Measurements from ENCODE around the gene CHST11.

Gene CHST11

DNA sequence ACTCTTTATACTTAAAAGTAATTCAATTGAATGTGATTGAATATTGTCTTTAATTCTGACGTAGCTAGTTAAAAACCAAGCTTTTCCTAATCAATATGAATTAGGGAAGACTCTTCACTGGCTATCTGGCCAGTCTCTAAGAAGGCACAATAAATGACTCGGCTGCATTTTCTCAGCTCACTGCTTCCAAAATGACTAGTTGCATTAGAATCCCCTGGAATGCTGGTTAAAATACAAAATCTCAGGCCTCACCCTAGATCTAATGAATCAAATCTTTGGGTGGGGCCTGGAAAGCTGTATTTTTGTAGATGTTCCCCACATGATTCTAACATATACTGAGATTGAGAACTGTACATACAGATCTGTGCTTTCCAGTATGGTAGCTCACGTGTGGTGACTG lies 242.1 kb downstream of the CHST11 start:
- TF ChIP-seq, protein P1, sequence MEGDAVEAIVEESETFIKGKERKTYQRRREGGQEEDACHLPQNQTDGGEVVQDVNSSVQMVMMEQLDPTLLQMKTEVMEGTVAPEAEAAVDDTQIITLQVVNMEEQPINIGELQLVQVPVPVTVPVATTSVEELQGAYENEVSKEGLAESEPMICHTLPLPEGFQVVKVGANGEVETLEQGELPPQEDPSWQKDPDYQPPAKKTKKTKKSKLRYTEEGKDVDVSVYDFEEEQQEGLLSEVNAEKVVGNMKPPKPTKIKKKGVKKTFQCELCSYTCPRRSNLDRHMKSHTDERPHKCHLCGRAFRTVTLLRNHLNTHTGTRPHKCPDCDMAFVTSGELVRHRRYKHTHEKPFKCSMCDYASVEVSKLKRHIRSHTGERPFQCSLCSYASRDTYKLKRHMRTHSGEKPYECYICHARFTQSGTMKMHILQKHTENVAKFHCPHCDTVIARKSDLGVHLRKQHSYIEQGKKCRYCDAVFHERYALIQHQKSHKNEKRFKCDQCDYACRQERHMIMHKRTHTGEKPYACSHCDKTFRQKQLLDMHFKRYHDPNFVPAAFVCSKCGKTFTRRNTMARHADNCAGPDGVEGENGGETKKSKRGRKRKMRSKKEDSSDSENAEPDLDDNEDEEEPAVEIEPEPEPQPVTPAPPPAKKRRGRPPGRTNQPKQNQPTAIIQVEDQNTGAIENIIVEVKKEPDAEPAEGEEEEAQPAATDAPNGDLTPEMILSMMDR (IDR thresholded peaks at IDR 0.05; ENCODE audit: control insufficient read depth, insufficient read depth, low read depth, low read length, missing control alignments): no peak
- no peak for DNase-seq (ENCODE audit: low read depth)
- no peak overlapping the region for H3K4me3 ChIP-seq (ENCODE audit: control insufficient read depth, low read depth, low read length)

DNA sequence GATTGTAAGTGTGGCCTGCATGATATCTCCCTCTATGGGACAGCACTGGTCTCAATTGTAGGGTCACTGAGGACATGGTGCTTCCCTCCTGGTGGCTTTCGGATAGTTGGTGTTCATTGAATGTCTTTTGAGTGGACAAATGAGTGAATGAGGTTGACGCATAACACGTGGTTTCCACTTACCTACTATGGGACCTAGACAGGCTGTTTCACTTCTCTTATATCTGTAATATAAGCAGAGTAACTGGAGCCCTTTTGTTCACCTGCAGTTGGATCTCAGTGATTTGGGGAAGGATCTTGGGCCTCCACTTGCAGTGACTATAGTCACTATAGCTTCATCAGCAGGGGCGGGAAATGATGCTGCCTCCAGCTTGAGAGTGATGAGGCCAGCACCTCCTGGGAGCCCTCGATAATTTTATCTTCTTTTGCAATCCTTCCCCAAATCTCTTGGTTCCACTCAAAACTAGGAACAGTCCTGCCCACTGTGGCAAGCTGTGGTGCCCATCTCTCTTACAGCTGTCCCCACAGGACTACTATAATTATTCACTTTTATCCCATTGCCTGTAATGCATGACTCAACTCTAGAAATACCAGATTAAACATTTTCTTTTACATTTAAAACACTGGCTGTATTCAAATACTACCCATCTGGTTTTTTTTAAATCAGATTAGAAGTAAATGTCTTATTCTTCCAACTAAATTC lies 242.9 kb downstream of the CHST11 start:
- no peak overlapping the region for H3K4me3 ChIP-seq (ENCODE audit: control insufficient read depth, low read depth, low read length)
- TF ChIP-seq, protein P1 (IDR thresholded peaks at IDR 0.05; ENCODE audit: control insufficient read depth, insufficient read depth, low read depth, low read length, missing control alignments): no peak
- DNase-seq (ENCODE audit: low read depth): no peak

- TF ChIP-seq, protein P1 (IDR thresholded peaks at IDR 0.05; ENCODE audit: control insufficient read depth, insufficient read depth, low read depth, low read length, missing control alignments): no peak
Measured at GRCh38 chr12:104700324-104700723, 243.6 kb downstream of the CHST11 start.

GRCh38 chr12:104701301-104701700 lies 244.6 kb downstream of the CHST11 start:
- H3K4me3 ChIP-seq (ENCODE audit: control insufficient read depth, low read depth, low read length): no peak overlapping the region
- TF ChIP-seq, protein P1 (IDR thresholded peaks at IDR 0.05; ENCODE audit: control insufficient read depth, insufficient read depth, low read depth, low read length, missing control alignments): no peak
- no peak for DNase-seq (ENCODE audit: low read depth)

More at GRCh38 chr12:104700324-104700723, 243.6 kb downstream of the CHST11 start:
- no peak for DNase-seq (ENCODE audit: low read depth)
- H3K4me3 ChIP-seq (ENCODE audit: control insufficient read depth, low read depth, low read length): no peak overlapping the region

DNA sequence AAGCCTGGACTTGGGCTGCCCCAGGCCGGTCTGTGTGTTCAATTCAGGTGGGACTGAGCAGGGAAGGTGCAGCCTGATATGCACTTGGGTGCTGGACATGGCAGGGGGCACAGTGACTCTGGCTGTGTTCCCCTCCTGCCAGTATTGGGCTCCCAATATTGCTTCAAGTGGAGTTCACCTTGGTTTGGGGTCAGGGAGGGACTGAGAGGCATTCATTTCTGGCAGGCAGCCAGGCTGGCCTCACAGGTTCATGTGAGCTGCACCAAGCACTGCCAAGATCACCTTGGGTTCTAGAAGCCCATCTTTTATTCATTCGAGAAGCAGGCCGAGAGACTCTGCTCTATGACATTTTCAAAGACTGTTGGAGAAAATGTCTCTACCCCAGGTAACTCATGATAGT lies 245.0 kb downstream of the CHST11 start:
- H3K4me3 ChIP-seq (ENCODE audit: control insufficient read depth, low read depth, low read length): no peak overlapping the region
- no peak for DNase-seq (ENCODE audit: low read depth)
- TF ChIP-seq, protein P1 (IDR thresholded peaks at IDR 0.05; ENCODE audit: control insufficient read depth, insufficient read depth, low read depth, low read length, missing control alignments): no peak

DNA sequence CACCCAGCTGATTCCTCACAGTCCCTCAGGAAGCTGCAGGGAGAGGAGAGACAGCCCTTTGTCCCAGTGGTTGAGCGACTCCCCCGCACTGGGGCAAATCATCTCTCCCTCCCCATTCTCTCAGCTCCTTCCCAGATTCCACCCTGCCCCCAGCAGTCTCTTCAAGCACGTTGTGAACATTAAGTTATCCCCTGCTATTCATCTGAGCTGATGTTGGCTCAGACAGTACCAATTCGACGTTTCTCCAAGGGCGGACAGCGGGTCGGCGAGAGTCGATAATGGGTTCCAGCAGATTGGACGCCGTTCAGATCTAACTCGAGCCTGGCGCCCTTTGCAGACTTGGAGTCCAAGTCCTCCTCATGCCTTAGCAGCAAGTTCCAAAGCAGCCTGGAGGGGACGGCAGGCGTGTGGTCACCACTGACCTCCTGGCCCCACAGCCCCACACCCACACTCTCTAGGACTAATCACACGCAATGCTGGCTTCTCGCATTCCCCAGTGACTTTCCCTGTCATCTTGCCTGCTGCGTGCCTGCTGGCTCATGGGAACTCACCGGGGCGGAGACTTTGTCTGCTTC lies 245.9 kb downstream of the CHST11 start:
- DNase-seq (ENCODE audit: low read depth): no peak
- TF ChIP-seq, protein P1 (IDR thresholded peaks at IDR 0.05; ENCODE audit: control insufficient read depth, insufficient read depth, low read depth, low read length, missing control alignments): no peak
- H3K4me3 ChIP-seq (ENCODE audit: control insufficient read depth, low read depth, low read length): no peak overlapping the region; the same call in 1 of the 2 replicates
